Gastroesophageal sphincter (tissue), 4 donors: ENCODE measurements around the gene IL11RA. TPM values are rescaled to one million over a fixed set of nuclear protein-coding genes. Genes with fewer than 3 reads are reported as not detected.

ENCODE experiments used
- ATAC-seq: fragments of 150-250 bp; one replicate; pipeline ENCODE4 v1.9.1; 2016; ENCODE audit warnings: mild to moderate bottlenecking, moderate library complexity
- H3K27ac ChIP-seq, 4 donors: fragments of 200-600 bp; sonication (generic) in 3 of 4; 1 replicate in 3 of 4; 2 replicates in 1 of 4; pipeline ENCODE4 v1.5.1; 2016 to 2019
- H3K27me3 ChIP-seq: fragments of 200-600 bp; sonication (generic); one replicate; pipeline ENCODE4 v1.5.1; 2019
- H3K36me3 ChIP-seq, 2 donors: fragments of 200-600 bp; sonication (generic); one replicate each; pipeline ENCODE4 v1.5.1; 2019; ENCODE audit warnings: control low read depth in 1 of 2
- H3K4me1 ChIP-seq, 3 donors: fragments of 200-600 bp; sonication (generic); 1 replicate in 2 of 3; 2 replicates in 1 of 3; pipeline ENCODE4 v1.5.1; 2016 to 2019; ENCODE audit warnings: control low read depth in 2 of 3
- H3K4me3 ChIP-seq, 2 donors: fragments of 200-600 bp; sonication (generic); one replicate each; pipeline ENCODE4 v1.5.1; 2019; ENCODE audit warnings: mild to moderate bottlenecking in 1 of 2, moderate library complexity in 1 of 2
- H3K9me3 ChIP-seq, 3 donors: fragments of 200-600 bp; sonication (generic); one replicate each; pipeline ENCODE4 v1.5.1; 2017 to 2019; ENCODE audit warnings: control low read depth in 2 of 3
- EP300 ChIP-seq: sonication (generic); formaldehyde crosslinking; IDR thresholded peaks from one replicate; pipeline ENCODE4 v1.6.1; 2017; ENCODE audit warnings: antibody characterized with exemption, mild to moderate bottlenecking
- POLR2A ChIP-seq, 2 donors: fragments of 450-650 bp; IDR thresholded peaks; one replicate each; pipeline ENCODE4 v1.6.1; 2017; ENCODE audit warnings: antibody characterized with exemption in 2 of 2, mild to moderate bottlenecking in 2 of 2, moderate library complexity in 1 of 2
- POLR2AphosphoS5 ChIP-seq: sonication (generic); formaldehyde crosslinking; IDR thresholded peaks from one replicate; pipeline ENCODE4 v1.6.1; 2017; ENCODE audit warnings: antibody characterized with exemption
- WGBS, 2 donors: methylation state at CpG; one replicate each; pipeline ENCODE4 v1.1.5; 2018; ENCODE audit warnings: low coverage in 1 of 2; 5-methylcytosine and 5-hydroxymethylcytosine counted together
- total RNA-seq, 4 donors: library from RNA; depleted of rRNA; stranded (reverse); fragments of >200 nt; gene quantifications; one replicate each; pipeline ENCODE4 v1.1.0, GENCODE V29; 2016
- TF ChIP-seq, protein P1 (sequence below), 4 experiments: fragments of 200-600 bp in 2 of 4; fragments of 450-650 bp in 2 of 4; sonication (generic) in 1 of 4; IDR thresholded peaks; one replicate each; pipeline ENCODE4 v1.5.1; 2017 to 2019; ENCODE audit warnings: antibody characterized with exemption in 4 of 4, mild to moderate bottlenecking in 2 of 4, moderate library complexity in 2 of 4

Gene IL11RA
- total RNA-seq, 4 donors from 2014 or later, result 31.8 to 80.2 (median 39.8) TPM

DNA sequence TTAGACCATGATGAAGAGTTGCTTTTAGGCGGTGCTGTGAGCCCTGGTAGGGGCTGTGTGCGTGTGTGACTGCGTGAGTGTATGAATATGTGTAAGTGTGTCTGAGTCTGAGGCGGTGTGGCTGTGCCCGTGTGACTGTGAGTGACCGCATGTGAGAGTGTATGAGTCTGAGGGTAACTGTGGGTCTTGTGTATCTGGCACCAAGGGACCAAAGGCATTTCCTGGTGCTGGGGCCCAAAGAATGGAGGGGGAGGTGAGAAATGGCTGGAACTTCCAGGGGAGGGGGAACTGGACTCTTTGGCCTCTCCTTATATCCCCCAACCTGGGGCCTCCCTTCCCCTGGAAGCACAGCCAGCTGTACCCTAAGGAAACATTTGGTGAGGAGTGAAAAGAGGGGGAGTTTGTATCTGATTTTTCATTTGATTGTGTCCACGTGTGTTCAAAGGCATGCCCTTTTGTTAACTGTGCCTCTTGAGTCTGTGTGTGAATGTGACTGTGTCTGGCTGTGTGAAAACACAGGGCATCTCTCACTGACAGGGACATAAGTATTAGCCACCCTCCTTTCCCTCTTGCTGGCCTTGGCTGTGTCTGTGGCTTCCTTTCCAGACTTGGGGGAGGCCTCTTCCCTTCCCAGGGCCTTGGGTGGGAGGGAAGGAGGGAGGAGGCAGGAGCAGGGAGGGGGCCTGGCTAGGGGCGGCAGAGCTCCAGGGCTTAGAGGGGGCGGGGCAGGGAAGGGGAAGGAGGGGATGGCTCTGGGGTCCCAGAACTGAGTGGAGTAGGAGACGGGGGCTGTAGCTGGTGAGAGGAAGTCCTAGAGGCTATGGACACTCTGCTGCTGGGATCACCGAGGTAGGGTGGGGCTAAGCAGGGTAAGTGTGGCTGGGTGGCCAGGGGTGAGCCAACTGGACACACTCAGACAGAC lies 1.4 kb downstream of the IL11RA start:
- WGBS, 2 donors, result 13 to 29% methylated on average over 2 to 6 of the region's 11 CpGs
- H3K4me3 ChIP-seq, result peak overlapping the region in 1 of 2 donors; percentile 53
- no peaks in the 10 kb centered on the region for H3K9me3 ChIP-seq
- peaks cover 0 to 61% (median 46%) of the 10 kb centered on the region in 3 donors for H3K4me1 ChIP-seq
- H3K27ac ChIP-seq, result peak overlapping the region; percentile 19 to 95 (median 86)
- peaks cover 0 to 30% of the 10 kb centered on the region in 2 donors for H3K36me3 ChIP-seq
- TF ChIP-seq POLR2A (IDR thresholded peaks at IDR 0.05), result no peak
- no peaks in the 10 kb centered on the region for H3K27me3 ChIP-seq
- no peak for ATAC-seq

DNA sequence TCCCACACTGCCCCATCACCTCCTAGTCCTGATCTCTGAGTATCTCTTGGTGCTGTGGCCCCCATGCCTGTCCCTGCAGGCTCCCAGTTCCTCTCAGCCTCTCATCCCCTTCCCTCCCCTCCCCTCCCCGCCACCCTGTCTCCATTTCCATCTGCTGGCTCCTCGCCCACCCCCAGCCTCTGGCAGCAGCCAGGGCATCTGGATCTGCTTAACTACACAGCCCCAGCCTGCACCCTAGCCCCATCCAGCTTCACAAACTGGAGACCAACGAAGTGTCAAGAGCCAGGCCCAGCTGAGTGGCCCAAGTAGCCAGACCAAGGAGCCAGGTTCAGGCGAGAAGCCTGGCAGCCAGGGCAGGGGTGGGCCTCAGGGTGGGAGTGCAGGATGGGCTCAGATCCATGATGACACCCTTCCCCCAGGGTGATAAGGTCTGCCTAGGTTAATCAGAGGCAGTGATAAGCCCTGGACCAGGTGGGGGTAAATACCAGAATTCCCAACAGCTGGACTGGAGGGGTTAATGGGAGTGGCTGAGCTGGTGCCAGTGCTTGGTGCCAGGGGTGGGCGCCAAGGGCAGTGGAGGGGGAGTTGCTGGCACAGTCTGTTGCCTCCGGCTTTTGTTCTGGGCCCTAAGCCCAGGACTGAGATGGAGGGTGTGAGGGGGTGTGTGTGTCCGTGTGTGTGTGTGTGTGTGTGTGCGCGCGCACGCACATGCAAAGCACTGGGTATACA lies 2.5 kb downstream of the IL11RA start:
- WGBS, 2 donors, result 0 to 6% methylated on average over 2 to 3 of the region's 11 CpGs

DNA sequence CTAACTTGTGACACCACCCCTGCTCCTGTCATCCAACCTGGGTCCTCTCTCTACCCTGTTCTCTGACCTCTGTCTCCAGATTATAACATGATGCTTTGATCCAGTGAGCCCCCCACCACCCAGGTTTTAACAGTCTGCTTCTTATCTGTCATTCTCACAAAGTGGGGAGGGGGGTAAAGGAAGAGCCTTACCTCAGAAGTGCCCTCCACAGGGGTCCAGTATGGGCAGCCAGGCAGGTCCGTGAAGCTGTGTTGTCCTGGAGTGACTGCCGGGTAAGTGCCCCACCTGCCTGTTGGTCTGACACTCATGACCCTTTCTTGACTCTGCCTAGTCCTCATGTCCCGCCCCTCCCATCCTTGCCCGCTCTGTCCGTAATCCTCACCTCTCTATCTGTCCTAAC lies 3.4 kb downstream of the IL11RA start:
- no peak overlapping the region for H3K4me3 ChIP-seq
- no peak for ATAC-seq
- peaks cover 0 to 53% (median 46%) of the 10 kb centered on the region in 3 donors for H3K4me1 ChIP-seq
- no peaks in the 10 kb centered on the region for H3K9me3 ChIP-seq
- peaks cover 0 to 32% of the 10 kb centered on the region in 2 donors for H3K36me3 ChIP-seq
- 87 to 88% methylated on average over 3 to 5 of the region's 5 CpGs for WGBS, 2 donors
- peak overlapping the region; percentile 17 to 95 (median 86) for H3K27ac ChIP-seq
- no peaks in the 10 kb centered on the region for H3K27me3 ChIP-seq
- TF ChIP-seq EP300 (no peak), POLR2AphosphoS5 (no peak), POLR2A (IDR thresholded peaks at IDR 0.05) (no peak)
- TF ChIP-seq, protein P1, sequence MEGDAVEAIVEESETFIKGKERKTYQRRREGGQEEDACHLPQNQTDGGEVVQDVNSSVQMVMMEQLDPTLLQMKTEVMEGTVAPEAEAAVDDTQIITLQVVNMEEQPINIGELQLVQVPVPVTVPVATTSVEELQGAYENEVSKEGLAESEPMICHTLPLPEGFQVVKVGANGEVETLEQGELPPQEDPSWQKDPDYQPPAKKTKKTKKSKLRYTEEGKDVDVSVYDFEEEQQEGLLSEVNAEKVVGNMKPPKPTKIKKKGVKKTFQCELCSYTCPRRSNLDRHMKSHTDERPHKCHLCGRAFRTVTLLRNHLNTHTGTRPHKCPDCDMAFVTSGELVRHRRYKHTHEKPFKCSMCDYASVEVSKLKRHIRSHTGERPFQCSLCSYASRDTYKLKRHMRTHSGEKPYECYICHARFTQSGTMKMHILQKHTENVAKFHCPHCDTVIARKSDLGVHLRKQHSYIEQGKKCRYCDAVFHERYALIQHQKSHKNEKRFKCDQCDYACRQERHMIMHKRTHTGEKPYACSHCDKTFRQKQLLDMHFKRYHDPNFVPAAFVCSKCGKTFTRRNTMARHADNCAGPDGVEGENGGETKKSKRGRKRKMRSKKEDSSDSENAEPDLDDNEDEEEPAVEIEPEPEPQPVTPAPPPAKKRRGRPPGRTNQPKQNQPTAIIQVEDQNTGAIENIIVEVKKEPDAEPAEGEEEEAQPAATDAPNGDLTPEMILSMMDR (IDR thresholded peaks at IDR 0.05), result no peak

More for the DNA sequence above, 2.5 kb downstream of the IL11RA start:
- Histone ChIP-seq H3K27ac (peak overlapping the region; percentile 19 to 95 (median 86)), H3K4me1 (peaks cover 0 to 53% (median 46%) of the 10 kb centered on the region in 3 donors), H3K9me3 (no peaks in the 10 kb centered on the region), H3K4me3 (peak overlapping the region in 1 of 2 donors; percentile 53), H3K36me3 (peaks cover 0 to 30% of the 10 kb centered on the region in 2 donors), H3K27me3 (no peaks in the 10 kb centered on the region)
- ATAC-seq, result peak; percentile 68
- TF ChIP-seq, protein P1 (IDR thresholded peaks at IDR 0.05), result no peak
- TF ChIP-seq POLR2AphosphoS5 (peak; percentile 90), EP300 (no peak)

DNA sequence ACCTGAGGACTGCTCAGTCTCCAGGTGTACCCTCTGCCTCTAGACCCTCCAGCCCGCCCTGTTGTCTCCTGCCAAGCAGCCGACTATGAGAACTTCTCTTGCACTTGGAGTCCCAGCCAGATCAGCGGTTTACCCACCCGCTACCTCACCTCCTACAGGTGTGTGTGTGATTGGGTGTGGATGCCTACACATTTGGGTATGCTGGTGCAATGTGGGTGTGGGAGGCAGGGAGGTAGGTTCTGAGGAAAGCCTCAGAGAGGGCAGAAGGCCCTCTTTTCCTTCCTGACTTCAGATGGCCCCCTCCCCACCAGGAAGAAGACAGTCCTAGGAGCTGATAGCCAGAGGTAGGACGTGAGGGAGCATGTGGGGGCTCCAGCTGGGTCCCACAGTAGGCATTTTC lies 5.0 kb downstream of the IL11RA start:
- TF ChIP-seq, protein P1 (IDR thresholded peaks at IDR 0.05), result no peak
- TF ChIP-seq EP300, result no peak
- no peak for TF ChIP-seq POLR2A (IDR thresholded peaks at IDR 0.05)
- no peak for TF ChIP-seq POLR2AphosphoS5
- WGBS, 2 donors, result 100% methylated on average over 1 of the region's 5 CpGs; no CpG with 5 or more reads in 1 of the 2 donors
- Histone ChIP-seq H3K4me1 (peaks cover 0 to 39% (median 36%) of the 10 kb centered on the region in 3 donors), H3K36me3 (peaks cover 0 to 47% of the 10 kb centered on the region in 2 donors), H3K4me3 (no peak overlapping the region), H3K27me3 (no peaks in the 10 kb centered on the region), H3K9me3 (no peaks in the 10 kb centered on the region), H3K27ac (no peak overlapping the region)
- ATAC-seq, result no peak

DNA sequence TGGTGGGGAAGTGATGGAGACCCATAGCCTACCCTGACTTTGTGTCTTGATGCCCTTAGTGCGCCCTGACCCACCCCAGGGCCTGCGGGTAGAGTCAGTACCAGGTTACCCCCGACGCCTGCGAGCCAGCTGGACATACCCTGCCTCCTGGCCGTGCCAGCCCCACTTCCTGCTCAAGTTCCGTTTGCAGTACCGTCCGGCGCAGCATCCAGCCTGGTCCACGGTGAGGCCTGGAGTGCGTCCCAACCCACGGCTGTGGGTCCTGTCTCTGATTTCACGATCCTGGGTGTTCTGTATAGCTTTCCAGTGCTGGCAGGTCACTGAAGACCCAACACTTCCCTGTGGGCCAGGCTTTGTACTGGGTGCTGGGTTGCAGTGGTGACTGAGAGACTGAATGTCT lies 6.5 kb downstream of the IL11RA start:
- H3K4me3 ChIP-seq, result no peak overlapping the region
- peaks cover 0 to 25% (median 21%) of the 10 kb centered on the region in 3 donors for H3K4me1 ChIP-seq
- TF ChIP-seq EP300, result no peak
- no peak for TF ChIP-seq POLR2A (IDR thresholded peaks at IDR 0.05)
- TF ChIP-seq, protein P1 (IDR thresholded peaks at IDR 0.05), result no peak
- no peak for TF ChIP-seq POLR2AphosphoS5
- H3K27ac ChIP-seq, result no peak overlapping the region
- WGBS, 2 donors, result 85 to 89% methylated on average over 6 to 8 of the region's 14 CpGs
- no peaks in the 10 kb centered on the region for H3K9me3 ChIP-seq
- peaks cover 0 to 53% of the 10 kb centered on the region in 2 donors for H3K36me3 ChIP-seq
- ATAC-seq, result no peak
- H3K27me3 ChIP-seq, result no peaks in the 10 kb centered on the region
